PFSK-1 (cell line): Measurements from ENCODE around the gene FOS.

ENCODE experiments used
- POLR2AphosphoS5 ChIP-seq: IDR thresholded peaks from 2 replicates; pipeline ENCODE4 v1.6.1; 2012; ENCODE audit warnings: low read depth, mild to moderate bottlenecking, control low read depth, low read length, moderate library complexity
- SIN3A ChIP-seq: IDR thresholded peaks from 2 replicates; pipeline ENCODE4 v1.6.1; 2012; ENCODE audit warnings: mild to moderate bottlenecking, low read length, moderate library complexity, borderline replicate concordance; ENCODE audit not compliant: insufficient read depth

DNA sequence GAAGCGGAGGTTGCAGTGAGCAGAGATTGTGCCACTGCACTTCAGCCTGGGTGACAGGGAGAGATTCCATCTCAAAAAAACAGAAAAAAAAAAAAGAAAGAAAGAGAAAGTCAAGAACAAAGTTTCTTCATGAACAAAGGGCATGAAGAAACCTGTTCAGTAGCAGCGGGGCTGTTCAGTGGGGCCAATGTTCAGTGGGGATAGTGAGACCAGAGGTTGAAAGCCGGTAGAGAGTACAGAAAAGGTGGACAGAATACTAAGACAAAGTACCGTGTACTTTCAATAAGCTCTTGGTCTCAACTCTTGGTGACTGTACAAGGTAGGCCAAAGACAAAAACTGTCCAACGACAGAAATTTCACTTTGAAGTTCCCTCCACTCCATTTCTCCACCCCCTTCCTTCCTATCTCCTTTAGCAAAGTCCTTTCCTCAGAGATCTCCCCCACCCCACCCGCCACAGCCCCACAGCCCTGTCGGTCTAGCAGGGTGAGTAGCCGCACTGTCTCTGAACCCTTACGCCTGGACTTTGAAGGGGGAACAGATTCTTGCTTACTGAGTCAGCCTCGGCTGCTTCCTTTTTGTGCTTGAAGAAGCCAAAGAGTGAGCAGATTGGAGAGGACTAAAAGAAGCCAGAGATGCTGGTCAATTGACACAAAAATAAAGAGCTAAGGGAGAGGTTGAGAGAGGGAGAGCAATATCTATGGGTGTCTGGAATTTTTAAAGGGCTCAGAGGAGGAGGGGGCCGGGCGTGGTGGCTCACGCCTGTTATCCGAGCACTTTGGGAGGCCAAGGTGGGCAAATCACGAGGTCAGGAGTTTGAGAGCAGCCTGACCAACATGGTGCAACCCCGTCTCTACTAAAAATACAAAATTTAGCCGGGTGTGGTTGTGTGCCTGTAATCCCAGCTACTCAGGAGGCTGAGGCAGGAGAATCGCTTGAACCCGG is 44.2 kb upstream of the FOS start:
- TF ChIP-seq POLR2AphosphoS5 (no peak), SIN3A (no peak)
